ENCODE data around the gene SIMC1. TPM values are rescaled to one million over a fixed set of nuclear protein-coding genes. Genes with fewer than 3 reads are reported as not detected.
A peak's percentile ranks its signal among the peaks of the same experiment; 100 is the strongest.

The SIMC1 gene
- total and polyA plus RNA-seq, 2 donors (not counting 1 experiment from before 2014, with no cell fraction given), result 20.6 to 63.8 TPM

DNA sequence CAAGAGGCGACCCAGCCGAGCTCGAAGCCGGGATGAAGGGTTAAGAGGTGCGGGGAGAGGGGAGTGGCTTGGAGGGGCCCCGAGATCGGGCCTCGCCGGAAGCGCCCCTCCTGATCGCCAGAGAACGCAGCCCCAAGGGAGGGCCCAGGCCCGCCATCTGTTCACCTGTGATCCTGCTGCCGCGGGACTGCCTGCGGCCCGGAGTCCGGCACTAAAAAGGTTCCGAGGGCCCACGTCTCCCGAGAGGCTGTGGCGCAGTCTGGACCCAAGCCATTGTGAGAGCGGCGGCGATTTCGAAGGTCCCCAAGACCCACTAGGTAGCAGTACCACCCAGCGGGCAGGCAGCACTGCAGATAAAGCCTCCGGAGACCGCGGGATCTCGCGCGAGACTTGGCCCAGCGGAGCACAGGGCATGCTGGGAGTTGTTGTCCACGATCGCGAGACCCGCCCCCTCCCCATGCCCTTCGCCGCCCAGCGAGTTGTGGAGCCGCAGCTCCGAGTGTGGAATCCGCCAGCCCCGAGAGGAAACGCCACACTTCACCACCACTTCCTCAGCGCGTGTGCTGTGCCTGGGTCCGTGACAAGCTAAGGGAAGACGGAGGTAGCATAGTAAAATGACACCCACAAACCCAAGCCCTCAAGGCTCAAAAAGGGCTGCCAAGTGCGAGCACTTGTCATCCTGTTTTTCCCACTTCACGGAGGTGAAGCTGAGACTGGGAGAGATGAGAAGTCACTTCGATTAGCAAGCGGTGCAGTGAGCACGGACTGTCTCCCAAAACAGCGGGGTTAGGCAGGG lies 123.4 kb downstream of the SIMC1 start, which contains the start of gene KIAA1191:
KIAA1191 (minus strand) TSS at position 328 of the 796 bp plus-strand sequence. CDS start 2,256 bp downstream, outside the sequence.
- 0% methylated on average over 43 of the region's 56 CpGs for WGBS (ENCODE audit: insufficient coverage)
- ChIA-PET CTCF (interaction anchor here (0.7 to 3.4 kb wide), 14 partner anchors 9 to 827 kb away, joined by 3 to 15 read pairs (median 4); partner anchors contain the start of genes CLTB, FAF2 and RNF44), POLR2A (interaction anchor here (0.6 to 1.7 kb wide), 8 partner anchors 9 to 1065 kb away, joined by 3 to 11 read pairs (median 3); partner anchors contain the start of genes HIGD2A, NOP16 and RNF44)
- H2AFZ ChIP-seq (ENCODE audit: insufficient read depth, low read depth, low read length, poor library complexity, severe bottlenecking), result peak within 1 kb of the TSS; percentile 88
- ATAC-seq (ENCODE audit: low read depth) (peak; percentile 87), DNase-seq (peak; percentile 96)
- H3K27ac ChIP-seq (ENCODE audit: low read length in 2 of 2), result peak within 1 kb of the TSS; percentile 77 to 92
- no peaks in the 10 kb centered on the region for H3K9me3 ChIP-seq (ENCODE audit: control extremely low read depth in 1 of 3, control insufficient read depth in 2 of 3, insufficient read depth in 1 of 3, low read length in 2 of 3)
- H3K9me3 Mint-ChIP-seq (ENCODE audit: insufficient read depth), result no peaks in the 10 kb centered on the region
- H3K27ac Mint-ChIP-seq, result peak within 1 kb of the TSS; percentile 98
- H3K4me3 ChIP-seq (ENCODE audit: control extremely low read depth in 1 of 5, extremely low read depth in 1 of 5, insufficient read depth in 1 of 5, low read depth in 2 of 5, low read length in 4 of 5), result peak within 1 kb of the TSS; percentile 47 to 94 (median 82)
- peaks cover 21 to 36% of the 10 kb centered on the region in 2 donors for H3K4me1 ChIP-seq (ENCODE audit: control insufficient read depth in 2 of 2, insufficient read depth in 2 of 2, low read length in 2 of 2)
- H3K27me3 Mint-ChIP-seq, result no peaks in the 10 kb centered on the region
- peaks cover 45% of the 10 kb centered on the region for H3K79me2 ChIP-seq (ENCODE audit: control insufficient read depth, insufficient read depth, low read length)
- TF ChIP-seq EZH2 (IDR thresholded peaks at IDR 0.05; ENCODE audit: borderline replicate concordance, insufficient read depth, low read depth, low read length, poor library complexity, severe bottlenecking), result no peak
- TF ChIP-seq, protein P1, sequence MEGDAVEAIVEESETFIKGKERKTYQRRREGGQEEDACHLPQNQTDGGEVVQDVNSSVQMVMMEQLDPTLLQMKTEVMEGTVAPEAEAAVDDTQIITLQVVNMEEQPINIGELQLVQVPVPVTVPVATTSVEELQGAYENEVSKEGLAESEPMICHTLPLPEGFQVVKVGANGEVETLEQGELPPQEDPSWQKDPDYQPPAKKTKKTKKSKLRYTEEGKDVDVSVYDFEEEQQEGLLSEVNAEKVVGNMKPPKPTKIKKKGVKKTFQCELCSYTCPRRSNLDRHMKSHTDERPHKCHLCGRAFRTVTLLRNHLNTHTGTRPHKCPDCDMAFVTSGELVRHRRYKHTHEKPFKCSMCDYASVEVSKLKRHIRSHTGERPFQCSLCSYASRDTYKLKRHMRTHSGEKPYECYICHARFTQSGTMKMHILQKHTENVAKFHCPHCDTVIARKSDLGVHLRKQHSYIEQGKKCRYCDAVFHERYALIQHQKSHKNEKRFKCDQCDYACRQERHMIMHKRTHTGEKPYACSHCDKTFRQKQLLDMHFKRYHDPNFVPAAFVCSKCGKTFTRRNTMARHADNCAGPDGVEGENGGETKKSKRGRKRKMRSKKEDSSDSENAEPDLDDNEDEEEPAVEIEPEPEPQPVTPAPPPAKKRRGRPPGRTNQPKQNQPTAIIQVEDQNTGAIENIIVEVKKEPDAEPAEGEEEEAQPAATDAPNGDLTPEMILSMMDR (IDR thresholded peaks at IDR 0.05), result peak; percentile 31
- H3K4me3 Mint-ChIP-seq, result peak within 1 kb of the TSS; percentile 98
- H3K4me2 ChIP-seq (replicated peaks; ENCODE audit: low read depth, low read length, poor library complexity, severe bottlenecking), result peak within 1 kb of the TSS; percentile 85
- peaks cover 19% of the 10 kb centered on the region for H4K20me1 ChIP-seq (ENCODE audit: control insufficient read depth, insufficient read depth, low read length, poor library complexity, severe bottlenecking)
- H3K9ac ChIP-seq (ENCODE audit: low read length), result peak within 1 kb of the TSS; percentile 96
- intact Hi-C loops (cut with micrococcal nuclease), result loop anchor here (1.0 to 5.0 kb wide), 6 partner anchors 28 to 181 kb away; partner anchors contain the start of genes CLTB, FAF2, RNF44 and SIMC1
- H3K36me3 ChIP-seq (replicated peaks in 1 of 2; ENCODE audit: control extremely low read depth in 1 of 2, control insufficient read depth in 1 of 2, extremely low read depth in 1 of 2, insufficient read depth in 2 of 2, low read length in 1 of 2), result peaks cover 0 to 11% of the 10 kb centered on the region in 2 experiments
- peaks cover 42% of the 10 kb centered on the region for H3K4me1 Mint-ChIP-seq
- H3K27me3 ChIP-seq (replicated peaks in 1 of 4; ENCODE audit: control extremely low read depth in 1 of 4, control insufficient read depth in 3 of 4, insufficient read depth in 4 of 4, low read length in 3 of 4), result no peaks in the 10 kb centered on the region
